Measurements from ENCODE around the gene VPS13D. TPM values are rescaled to one million over a fixed set of nuclear protein-coding genes. Genes with fewer than 3 reads are reported as not detected.
"Not testable (repeated sequence)": the region's sequence is repeated elsewhere in the genome, so short reads cannot be mapped to it uniquely, and the experiment has no call there.

Gene VPS13D
- total and polyA plus RNA-seq, 3 donors from 2014 or later = 51.9 to 125 (median 86.8) TPM

DNA sequence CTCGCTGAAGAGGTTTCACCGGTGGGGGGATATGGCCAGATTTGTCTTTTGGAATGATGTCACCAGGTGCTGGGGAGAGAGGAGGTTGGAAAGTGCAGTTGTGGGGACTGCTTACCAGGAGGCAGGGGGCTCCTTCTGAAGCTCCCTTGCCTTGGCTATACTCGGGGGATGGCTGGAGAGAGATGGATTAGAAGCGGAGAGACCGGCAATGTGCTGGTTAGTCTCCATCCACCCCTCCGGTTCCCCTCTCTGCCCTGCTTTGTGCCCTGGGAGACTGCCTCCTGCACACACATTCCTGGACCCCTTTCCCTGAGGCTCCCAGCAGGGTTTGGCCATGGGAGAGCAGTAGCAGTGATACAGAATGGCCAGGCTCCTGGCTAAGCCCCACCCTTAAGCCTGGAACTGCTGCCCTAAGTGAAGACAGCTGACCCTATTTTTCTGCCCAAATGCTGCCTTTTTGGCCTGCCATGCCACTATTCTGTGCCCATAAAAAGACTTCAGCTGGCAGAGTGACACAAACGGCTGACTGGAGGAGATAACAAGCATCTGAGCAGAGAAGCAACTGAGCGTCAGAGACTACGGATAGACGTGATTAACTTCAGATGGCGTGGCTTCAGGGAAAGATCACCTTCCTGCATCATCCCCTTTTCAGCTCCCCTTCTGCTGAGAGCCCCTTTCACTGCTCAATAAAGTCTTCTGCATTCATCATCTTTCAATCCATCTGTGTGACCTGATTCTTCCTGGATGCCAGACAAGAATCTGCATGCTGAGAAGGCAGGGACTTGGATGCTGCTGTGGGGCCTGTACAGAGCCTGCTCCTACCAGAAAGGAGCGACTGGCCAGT is 14.5 kb upstream of the VPS13D start:
- no peaks in the 10 kb centered on the region for H3K9me3 ChIP-seq
- 85 to 86% methylated on average over 12 of the region's 12 CpGs for WGBS, 2 donors
- no peak for TF ChIP-seq POLR2A (IDR thresholded peaks at IDR 0.05)
- no peak for TF ChIP-seq CTCF (IDR thresholded peaks at IDR 0.05)
- no peaks in the 10 kb centered on the region for H3K27me3 ChIP-seq
- intact Hi-C loops (cut with DNase I; ENCODE audit: low total_unique reads) = no loop called here
- no peak overlapping the region for H3K4me3 ChIP-seq
- H3K36me3 ChIP-seq (ENCODE audit: low read depth, missing control alignments) = no peaks in the 10 kb centered on the region
- no peak overlapping the region for H3K27ac ChIP-seq
- no peaks in the 10 kb centered on the region for H3K4me1 ChIP-seq
- DNase-seq = no peak

GRCh38 chr1:12219800-12220199 is 10.0 kb upstream of the VPS13D start:
- Histone ChIP-seq H3K36me3 (ENCODE audit: low read depth, missing control alignments) (no peaks in the 10 kb centered on the region), H3K27me3 (no peaks in the 10 kb centered on the region), H3K27ac (no peak overlapping the region), H3K4me3 (no peak overlapping the region), H3K9me3 (no peaks in the 10 kb centered on the region), H3K4me1 (no peaks in the 10 kb centered on the region)
- no peak for TF ChIP-seq CTCF (IDR thresholded peaks at IDR 0.05)
- no peak for TF ChIP-seq POLR2A (IDR thresholded peaks at IDR 0.05)
- no peak for DNase-seq
- WGBS, 2 donors = 93 to 94% methylated on average over 4 of the region's 4 CpGs
- intact Hi-C loops (cut with DNase I; ENCODE audit: low total_unique reads) = no loop called here

DNA sequence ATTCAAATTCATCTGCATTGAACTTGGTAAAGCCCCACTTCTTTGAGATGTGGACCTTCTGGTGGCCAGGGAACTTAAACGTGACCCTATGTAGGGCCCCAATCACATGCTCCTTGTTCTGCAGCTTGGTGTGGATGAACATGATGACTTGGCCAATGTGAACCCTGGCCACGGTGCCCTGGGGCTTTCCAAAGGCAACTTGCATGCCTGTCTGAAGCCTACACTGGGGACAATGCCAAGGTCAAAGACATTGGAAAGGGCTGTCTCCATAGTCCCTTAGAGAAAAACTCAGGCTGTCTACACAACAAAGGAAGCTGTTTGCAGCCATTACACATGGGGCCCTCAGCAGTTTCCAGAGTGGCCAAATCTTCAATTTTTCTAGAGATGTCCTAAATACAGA is 8.9 kb upstream of the VPS13D start:
- TF ChIP-seq CTCF (IDR thresholded peaks at IDR 0.05) (no peak), POLR2A (IDR thresholded peaks at IDR 0.05) (no peak)
- Histone ChIP-seq H3K27me3 (no peaks in the 10 kb centered on the region), H3K36me3 (ENCODE audit: low read depth, missing control alignments) (no peaks in the 10 kb centered on the region), H3K27ac (no peak overlapping the region), H3K9me3 (no peaks in the 10 kb centered on the region), H3K4me1 (no peaks in the 10 kb centered on the region), H3K4me3 (no peak overlapping the region)
- intact Hi-C loops (cut with DNase I; ENCODE audit: low total_unique reads) = no loop called here
- no peak for DNase-seq
- 55 to 100% methylated on average over 1 to 2 of the region's 2 CpGs for WGBS, 2 donors

DNA sequence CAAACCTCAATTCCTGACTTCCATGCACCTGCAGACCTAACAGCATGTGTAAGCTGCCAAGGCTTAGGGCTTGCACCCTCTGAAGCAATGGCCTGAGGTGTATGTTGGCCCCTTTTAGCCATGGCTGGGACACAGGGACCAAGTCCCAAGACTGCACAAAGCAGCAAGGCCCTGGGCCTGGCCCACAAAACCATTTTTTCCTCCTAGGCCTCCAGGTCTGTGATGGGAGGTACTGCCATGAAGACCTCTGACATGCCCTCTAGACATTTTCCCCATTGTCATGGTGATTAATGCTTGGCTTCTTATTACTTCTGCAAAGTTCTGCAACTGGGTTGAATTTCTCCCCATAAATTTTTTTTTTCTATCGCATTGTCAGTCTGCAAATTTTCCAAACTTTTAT is 7.1 kb upstream of the VPS13D start:
- H3K9me3 ChIP-seq; intact Hi-C loops (cut with DNase I; ENCODE audit: low total_unique reads): not testable (repeated sequence)
- WGBS, 2 donors = 100% methylated on average over 1 of the region's 1 CpG

DNA sequence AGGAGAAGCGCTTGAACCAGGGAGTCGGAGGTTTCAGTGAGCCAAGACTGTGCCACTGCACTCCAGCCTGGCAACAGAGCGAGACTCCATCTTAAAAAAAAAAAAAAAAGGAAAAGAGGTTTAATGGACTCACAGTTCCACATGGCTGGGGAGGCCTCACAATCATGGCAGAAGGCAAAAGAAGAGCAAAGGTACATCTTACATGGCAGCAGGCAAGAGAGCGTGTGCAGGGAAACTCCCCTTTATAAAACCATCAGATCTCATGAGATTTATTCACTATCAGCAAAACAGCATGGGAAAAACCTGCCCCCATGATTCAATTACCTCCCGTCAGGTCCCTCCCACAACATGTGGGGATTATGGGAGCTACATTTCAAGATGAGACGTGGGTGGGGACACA is 5.7 kb upstream of the VPS13D start:
- H3K4me3 ChIP-seq; H3K4me1 ChIP-seq; H3K27me3 ChIP-seq; H3K9me3 ChIP-seq; DNase-seq; H3K36me3 ChIP-seq (ENCODE audit: low read depth, missing control alignments); H3K27ac ChIP-seq; intact Hi-C loops (cut with DNase I; ENCODE audit: low total_unique reads): not testable (repeated sequence)
- WGBS, 2 donors = 90 to 93% methylated on average over 5 to 6 of the region's 6 CpGs

More for the DNA sequence above, 7.1 kb upstream of the VPS13D start:
- H3K27ac ChIP-seq; DNase-seq; H3K36me3 ChIP-seq (ENCODE audit: low read depth, missing control alignments); H3K4me3 ChIP-seq; H3K4me1 ChIP-seq; H3K27me3 ChIP-seq: not testable (repeated sequence)

- no peaks in the 10 kb centered on the region for H3K9me3 ChIP-seq
- no peaks in the 10 kb centered on the region for H3K27me3 ChIP-seq
- H3K27ac ChIP-seq = no peak overlapping the region
- H3K36me3 ChIP-seq (ENCODE audit: low read depth, missing control alignments) = no peaks in the 10 kb centered on the region
- H3K4me3 ChIP-seq = no peak overlapping the region
- H3K4me1 ChIP-seq = peaks cover 15% of the 10 kb centered on the region
- intact Hi-C loops (cut with DNase I; ENCODE audit: low total_unique reads) = no loop called here
- DNase-seq = no peak
- 61 to 73% methylated on average over 5 to 7 of the region's 7 CpGs for WGBS, 2 donors
- no peak for TF ChIP-seq POLR2A (IDR thresholded peaks at IDR 0.05)
These were observed 851 bp upstream of the VPS13D start for GRCh38 chr1:12228979-12229378.

All from testis (tissue), 3 donors.